ENCODE measurements around the gene NOL12. TPM values are rescaled to one million over a fixed set of nuclear protein-coding genes. Genes with fewer than 3 reads are reported as not detected.
A peak's percentile ranks its signal among the peaks of the same experiment; 100 is the strongest.

NOL12 gene, protein sequence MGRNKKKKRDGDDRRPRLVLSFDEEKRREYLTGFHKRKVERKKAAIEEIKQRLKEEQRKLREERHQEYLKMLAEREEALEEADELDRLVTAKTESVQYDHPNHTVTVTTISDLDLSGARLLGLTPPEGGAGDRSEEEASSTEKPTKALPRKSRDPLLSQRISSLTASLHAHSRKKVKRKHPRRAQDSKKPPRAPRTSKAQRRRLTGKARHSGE
- total RNA-seq (10 to 100 TPM; 26.2 to 34.8 TPM), total RNA-seq (3.8 to 4.6 reads per million in 2 donors)

DNA sequence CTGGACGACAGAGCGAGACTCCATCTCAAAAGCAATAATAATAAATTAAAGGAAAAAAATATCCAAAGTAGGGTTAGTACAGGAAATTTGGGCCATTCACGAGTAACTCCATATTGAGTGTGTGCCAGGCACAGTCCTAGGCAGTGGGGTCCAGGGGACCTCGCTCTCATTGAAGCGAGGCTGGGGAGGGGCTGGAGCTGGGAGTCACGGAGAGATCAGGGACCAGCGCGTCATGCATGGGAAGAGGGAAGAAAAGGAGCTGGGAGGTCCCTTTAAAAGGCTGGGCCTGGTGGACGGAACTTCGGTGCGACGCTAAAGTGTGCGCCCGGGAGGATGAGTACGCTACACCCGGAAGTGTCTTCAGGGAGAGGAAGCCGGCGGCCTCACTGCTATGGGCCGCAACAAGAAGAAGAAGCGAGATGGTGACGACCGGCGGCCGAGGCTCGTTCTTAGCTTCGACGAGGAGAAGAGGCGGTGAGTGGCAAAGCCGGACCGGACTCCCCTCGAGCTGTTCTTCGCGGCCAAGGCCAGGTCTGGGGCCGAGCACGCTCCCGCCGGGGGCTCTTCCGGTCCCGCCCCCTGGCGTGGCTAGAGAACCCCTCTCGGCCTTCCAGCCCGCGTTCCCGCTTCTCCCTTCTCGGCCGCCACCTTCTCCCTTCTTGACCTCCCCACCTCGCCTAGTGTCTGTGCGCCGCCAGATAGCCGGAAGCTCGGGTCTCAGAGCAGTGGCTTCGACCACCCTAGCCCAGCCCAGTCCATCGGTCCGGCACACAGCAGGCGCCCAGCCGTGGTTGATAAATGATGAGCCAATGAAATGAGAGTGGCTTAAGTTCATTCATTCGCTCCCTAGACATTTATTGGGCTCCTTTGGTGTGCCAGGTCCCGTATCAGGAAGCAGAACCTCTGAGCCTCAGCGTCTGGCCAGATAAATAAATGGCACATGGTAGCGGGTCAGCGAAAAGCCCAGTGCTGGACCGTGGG, at the start of gene NOL12:
Gene NOL12, plus strand, starts transcription at position 342 of the 981 bp plus-strand sequence. Its CDS starts 50 bp downstream, at position 392.
- H3K27me3 Mint-ChIP-seq = no peaks in the 10 kb centered on the region
- peak within 1 kb of the TSS; percentile 97 for H3K27ac Mint-ChIP-seq
- DNase-seq (peak; percentile 57 to 66 (median 58)), ATAC-seq (peak; percentile 93)
- peaks cover 17% of the 10 kb centered on the region for H3K4me1 Mint-ChIP-seq
- H3K9me3 ChIP-seq (ENCODE audit: control insufficient read depth, low read length, poor library complexity, severe bottlenecking) = no peaks in the 10 kb centered on the region
- H3K36me3 Mint-ChIP-seq (ENCODE audit: low read depth) = peaks cover 4% of the 10 kb centered on the region
- peak within 1 kb of the TSS; percentile 97 for H3K4me3 Mint-ChIP-seq

DNA sequence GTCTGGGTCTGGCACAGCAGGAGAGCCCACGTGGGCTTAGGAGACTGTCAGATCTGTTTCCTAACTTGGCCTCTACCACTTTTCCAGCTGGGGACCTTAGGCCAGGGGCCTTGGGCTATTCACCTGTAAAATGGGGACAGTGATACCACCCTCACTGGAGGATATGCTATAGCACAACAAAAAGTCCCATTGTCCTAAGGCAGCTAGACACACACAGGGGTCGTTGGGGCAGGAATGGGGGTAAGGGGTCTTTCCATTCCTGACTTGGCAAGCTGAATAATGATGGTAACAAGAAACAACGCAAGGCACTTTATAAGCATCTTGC, 49.2 kb upstream of the NOL12 start:
- H3K27ac Mint-ChIP-seq = peak overlapping the region; percentile 90
- DNase-seq (no peak), ATAC-seq (no peak)
- peak overlapping the region; percentile 66 for H3K4me3 Mint-ChIP-seq
- peaks cover 53% of the 10 kb centered on the region for H3K4me1 Mint-ChIP-seq
- H3K9me3 ChIP-seq (ENCODE audit: control insufficient read depth, low read length, poor library complexity, severe bottlenecking) = no peaks in the 10 kb centered on the region
- H3K36me3 Mint-ChIP-seq (ENCODE audit: low read depth) = peaks cover 2% of the 10 kb centered on the region
- no peaks in the 10 kb centered on the region for H3K27me3 Mint-ChIP-seq

DNA sequence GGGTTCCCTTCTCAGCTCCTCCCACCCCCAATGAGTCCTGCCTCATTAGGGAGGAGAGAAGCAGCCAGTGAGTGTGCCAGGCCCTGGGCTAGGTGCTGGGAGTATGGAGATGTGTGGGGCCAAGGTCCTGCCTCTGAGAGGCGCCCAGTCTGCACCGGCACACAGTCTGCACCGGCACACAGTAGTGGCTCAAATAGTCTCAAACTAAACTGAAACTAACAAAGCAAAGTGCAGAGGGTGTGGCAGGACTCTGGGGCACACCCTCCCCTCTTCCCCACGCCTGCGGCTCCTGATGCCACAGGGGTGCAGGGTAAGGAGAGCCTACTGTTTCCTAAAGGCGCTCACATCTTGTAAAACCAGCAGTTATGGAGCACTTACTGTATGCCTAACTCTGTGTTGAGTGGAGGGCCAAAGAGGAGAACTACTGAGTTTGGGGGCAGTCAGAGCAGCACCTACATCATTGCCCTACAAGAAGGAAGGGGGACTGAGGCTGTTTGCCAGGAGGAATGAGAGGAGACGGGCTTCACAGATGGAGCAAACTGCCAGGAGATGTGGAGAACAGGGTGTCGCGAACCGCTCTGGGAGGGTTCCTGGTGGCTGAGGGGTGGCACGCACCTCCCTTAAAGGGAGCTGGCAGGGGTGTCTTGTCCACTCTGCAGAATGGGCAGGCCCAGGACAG, 47.6 kb upstream of the NOL12 start:
- peak; percentile 30 for ATAC-seq

DNA sequence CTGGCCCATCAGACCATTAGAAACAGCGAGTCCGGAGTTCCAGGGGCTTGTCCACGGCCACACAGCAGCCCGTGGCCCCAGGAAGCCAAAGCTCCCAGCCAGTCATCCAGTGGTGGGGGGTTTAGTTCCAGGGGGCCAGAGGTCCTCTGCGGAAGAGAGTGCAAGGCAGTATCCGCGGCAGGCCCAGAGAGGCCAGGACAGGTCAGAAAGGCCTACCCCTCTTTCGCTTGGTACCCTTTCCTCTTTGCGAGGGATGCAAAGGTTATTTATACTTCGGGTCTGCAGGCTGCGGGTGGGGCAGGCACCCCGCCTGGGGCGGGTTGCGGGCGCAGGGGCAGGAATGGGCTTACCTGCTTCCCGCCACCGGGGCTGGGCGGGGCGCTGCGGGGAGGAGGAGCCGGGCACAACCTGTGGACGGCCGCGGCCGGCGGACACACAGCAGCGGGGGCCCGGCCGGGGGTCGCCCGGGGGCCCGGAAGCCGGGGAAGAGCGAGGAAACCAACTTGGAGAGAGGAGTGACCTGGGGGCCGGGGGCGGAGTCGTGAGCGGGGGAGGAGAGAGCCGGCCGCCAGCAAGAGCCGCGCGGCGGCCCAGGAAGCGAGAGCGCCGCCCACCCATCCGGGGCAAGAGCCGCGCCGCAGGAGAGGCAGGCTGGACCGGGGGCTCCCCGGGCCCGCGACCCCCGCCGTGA, 46.9 kb upstream of the NOL12 start, which contains the start of gene SH3BP1:
Gene SH3BP1, plus strand, starts transcription at position 600 of the 691 bp plus-strand sequence. CDS start 119 bp downstream, outside the sequence.
- no peaks in the 10 kb centered on the region for H3K9me3 ChIP-seq (ENCODE audit: control insufficient read depth, low read length, poor library complexity, severe bottlenecking)
- peak; percentile 43 for ATAC-seq
- Mint-ChIP-seq H3K4me3 (peak within 1 kb of the TSS; percentile 99), H3K36me3 (ENCODE audit: low read depth) (peaks cover 8% of the 10 kb centered on the region), H3K27me3 (no peaks in the 10 kb centered on the region), H3K27ac (peak within 1 kb of the TSS; percentile 90), H3K4me1 (peaks cover 52% of the 10 kb centered on the region)
- DNase-seq = peak in 2 of 3 donors; percentile 57

More for the DNA sequence above, 47.6 kb upstream of the NOL12 start:
- H3K4me1 Mint-ChIP-seq = peaks cover 54% of the 10 kb centered on the region
- peak overlapping the region; percentile 90 for H3K27ac Mint-ChIP-seq
- H3K4me3 Mint-ChIP-seq = peak overlapping the region; percentile 99
- peaks cover 7% of the 10 kb centered on the region for H3K36me3 Mint-ChIP-seq (ENCODE audit: low read depth)
- H3K27me3 Mint-ChIP-seq = no peaks in the 10 kb centered on the region
- H3K9me3 ChIP-seq (ENCODE audit: control insufficient read depth, low read length, poor library complexity, severe bottlenecking) = no peaks in the 10 kb centered on the region
- DNase-seq = no peak

DNA sequence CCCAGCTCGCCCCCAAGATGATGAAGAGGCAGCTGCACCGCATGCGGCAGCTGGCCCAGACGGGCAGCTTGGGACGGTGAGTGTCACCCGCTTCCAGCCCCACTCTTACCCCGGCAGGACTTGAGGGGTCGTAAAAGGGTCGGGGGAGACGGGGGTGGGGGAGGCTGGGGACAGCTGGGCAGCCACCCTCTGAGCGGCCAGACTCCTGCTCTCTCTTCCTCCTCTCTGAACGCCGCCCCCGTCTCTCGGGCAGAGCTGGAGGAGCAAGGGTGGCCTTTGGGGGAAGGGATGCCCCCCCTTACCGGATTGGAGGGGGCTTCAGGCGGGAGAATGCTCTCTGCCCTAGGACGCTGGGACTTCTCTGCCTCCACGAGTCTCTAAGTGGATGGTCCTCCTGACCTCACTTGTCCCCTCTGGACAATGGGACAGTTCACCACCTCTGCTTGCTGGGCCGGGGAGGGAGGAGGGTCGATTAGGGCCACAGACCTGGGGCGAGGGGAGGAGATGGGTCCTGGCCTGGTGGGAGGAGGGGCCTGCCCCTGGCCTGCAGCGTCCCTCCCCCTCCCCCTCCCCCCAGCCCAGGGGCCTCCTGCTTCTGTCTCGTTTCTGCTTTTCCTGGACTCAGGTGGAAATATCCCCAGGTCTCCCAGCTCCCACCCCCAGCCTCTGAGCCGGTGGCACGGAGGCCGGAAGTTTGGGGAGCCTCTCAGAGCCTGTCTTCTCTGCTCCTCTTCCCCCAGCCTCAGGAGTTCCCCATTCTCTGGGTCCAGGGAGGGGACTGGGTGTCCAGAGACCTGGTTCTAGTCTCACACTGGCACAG, 46.2 kb upstream of the NOL12 start:
- DNase-seq = no peak
- peak; percentile 29 for ATAC-seq
- H3K27me3 Mint-ChIP-seq = no peaks in the 10 kb centered on the region
- peak overlapping the region; percentile 87 for H3K27ac Mint-ChIP-seq
- no peaks in the 10 kb centered on the region for H3K9me3 ChIP-seq (ENCODE audit: control insufficient read depth, low read length, poor library complexity, severe bottlenecking)
- H3K4me3 Mint-ChIP-seq = peak overlapping the region; percentile 99
- H3K36me3 Mint-ChIP-seq (ENCODE audit: low read depth) = peaks cover 8% of the 10 kb centered on the region
- H3K4me1 Mint-ChIP-seq = peaks cover 49% of the 10 kb centered on the region

DNA sequence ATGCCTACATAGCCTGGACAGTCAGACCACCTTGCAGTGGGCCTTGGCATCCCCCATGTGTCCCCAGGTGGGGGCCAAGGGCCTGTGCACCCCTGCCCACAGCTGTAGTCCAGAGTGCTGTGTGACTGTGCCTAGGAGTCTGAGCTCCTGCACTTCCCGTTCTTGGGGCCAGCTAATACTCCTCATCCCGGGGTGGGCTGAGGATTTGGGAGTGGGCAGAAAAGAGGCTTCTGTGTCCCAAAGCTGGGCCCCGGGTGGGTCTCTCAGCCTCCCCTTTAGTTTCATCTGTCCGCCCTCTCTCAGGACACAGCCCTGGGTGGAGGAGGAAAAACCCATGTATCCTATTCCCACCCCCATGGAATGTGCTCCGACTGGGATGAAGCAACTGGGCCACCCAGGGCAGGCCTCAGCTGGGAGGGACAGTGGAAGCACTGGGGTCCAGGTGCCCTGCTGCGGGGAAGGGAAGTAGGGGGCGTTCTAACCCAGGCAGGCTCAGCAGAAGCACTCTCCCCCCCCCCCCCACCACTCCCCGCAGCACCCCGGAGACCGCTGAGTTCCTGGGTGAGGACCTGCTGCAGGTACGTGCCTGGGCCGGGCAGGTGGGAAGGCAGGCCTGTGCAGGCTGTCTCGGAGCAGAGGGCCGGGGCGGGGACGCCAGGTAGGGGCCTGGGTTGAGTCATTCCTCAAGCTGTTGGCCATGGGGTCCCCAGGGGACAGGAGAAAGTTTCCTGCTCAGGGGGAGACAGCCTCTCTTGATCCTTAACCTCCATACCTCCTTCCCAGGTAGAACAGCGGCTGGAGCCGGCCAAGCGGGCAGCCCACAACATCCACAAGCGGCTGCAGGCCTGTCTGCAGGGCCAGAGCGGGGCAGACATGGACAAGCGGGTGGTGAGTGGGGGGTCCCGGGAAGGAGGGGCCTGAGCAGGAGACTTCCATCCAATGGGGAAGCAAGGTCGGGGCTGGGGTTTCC, 45.3 kb upstream of the NOL12 start:
- DNase-seq = no peak
- peak overlapping the region; percentile 99 for H3K4me3 Mint-ChIP-seq
- peaks cover 49% of the 10 kb centered on the region for H3K4me1 Mint-ChIP-seq
- peaks cover 8% of the 10 kb centered on the region for H3K36me3 Mint-ChIP-seq (ENCODE audit: low read depth)
- H3K27me3 Mint-ChIP-seq = no peaks in the 10 kb centered on the region
- peak overlapping the region; percentile 87 for H3K27ac Mint-ChIP-seq
- H3K9me3 ChIP-seq (ENCODE audit: control insufficient read depth, low read length, poor library complexity, severe bottlenecking) = no peaks in the 10 kb centered on the region
- ATAC-seq = peak; percentile 23

DNA sequence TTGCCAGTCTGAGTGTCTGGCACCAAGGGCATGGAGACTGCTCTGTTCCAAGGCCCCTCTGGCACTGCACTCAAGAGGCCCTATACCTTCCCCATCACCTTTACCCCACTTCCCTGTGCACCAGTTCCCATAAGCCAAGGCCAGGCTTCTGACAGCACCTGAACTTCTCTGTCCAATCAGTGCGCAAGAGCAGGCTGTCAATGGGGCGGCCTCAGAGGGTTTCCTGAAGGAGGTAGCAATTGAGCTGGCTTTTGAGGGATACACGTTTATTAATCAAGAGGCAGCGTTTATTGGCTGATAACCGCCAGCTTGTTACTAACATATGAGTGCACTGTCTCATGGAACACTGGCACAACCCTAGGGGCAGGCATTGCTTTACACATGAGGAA, 44.6 kb upstream of the NOL12 start:
- H3K36me3 Mint-ChIP-seq (ENCODE audit: low read depth) = peaks cover 8% of the 10 kb centered on the region
- DNase-seq (no peak), ATAC-seq (no peak)
- H3K27me3 Mint-ChIP-seq = no peaks in the 10 kb centered on the region
- no peaks in the 10 kb centered on the region for H3K9me3 ChIP-seq (ENCODE audit: control insufficient read depth, low read length, poor library complexity, severe bottlenecking)
- H3K4me1 Mint-ChIP-seq = peaks cover 46% of the 10 kb centered on the region
- H3K4me3 Mint-ChIP-seq = peak overlapping the region; percentile 99
- H3K27ac Mint-ChIP-seq = peak overlapping the region; percentile 87

DNA sequence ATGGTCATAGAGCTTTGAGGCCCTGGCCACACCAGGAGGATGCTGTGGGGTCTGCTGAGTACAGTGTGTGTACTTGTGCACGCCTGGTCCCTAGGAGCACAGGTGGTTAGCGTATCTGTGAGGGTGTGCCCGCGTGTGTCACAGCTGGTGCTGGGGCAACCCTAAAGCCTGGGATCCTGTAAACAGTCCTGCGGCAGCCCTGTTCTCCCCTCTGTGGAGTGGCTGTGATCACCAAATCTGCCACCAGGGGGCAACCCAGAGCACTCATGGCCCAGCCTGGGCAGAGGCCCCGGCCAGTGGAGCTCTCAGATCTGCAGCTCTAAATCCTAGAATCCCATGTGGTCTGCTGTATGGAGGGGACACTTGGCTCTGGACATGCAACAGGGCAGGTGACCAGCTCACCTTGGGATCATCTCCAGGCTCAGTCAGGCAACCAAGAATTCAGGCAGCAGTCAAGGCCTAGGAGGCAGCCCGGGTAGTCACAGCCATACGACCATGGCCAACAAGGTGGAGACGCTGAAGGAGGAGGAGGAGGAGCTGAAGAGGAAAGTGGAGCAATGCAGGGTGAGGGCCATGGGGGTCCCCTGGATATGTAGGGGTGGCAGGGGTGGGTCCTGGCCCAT, 42.8 kb upstream of the NOL12 start:
- H3K9me3 ChIP-seq (ENCODE audit: control insufficient read depth, low read length, poor library complexity, severe bottlenecking) = no peaks in the 10 kb centered on the region
- Mint-ChIP-seq H3K27ac (peak overlapping the region; percentile 63), H3K36me3 (ENCODE audit: low read depth) (peaks cover 8% of the 10 kb centered on the region), H3K27me3 (no peaks in the 10 kb centered on the region), H3K4me1 (peaks cover 33% of the 10 kb centered on the region), H3K4me3 (peak overlapping the region; percentile 68)
- ATAC-seq = peak; percentile 73
- DNase-seq = peak; percentile 73 to 91 (median 78)

DNA sequence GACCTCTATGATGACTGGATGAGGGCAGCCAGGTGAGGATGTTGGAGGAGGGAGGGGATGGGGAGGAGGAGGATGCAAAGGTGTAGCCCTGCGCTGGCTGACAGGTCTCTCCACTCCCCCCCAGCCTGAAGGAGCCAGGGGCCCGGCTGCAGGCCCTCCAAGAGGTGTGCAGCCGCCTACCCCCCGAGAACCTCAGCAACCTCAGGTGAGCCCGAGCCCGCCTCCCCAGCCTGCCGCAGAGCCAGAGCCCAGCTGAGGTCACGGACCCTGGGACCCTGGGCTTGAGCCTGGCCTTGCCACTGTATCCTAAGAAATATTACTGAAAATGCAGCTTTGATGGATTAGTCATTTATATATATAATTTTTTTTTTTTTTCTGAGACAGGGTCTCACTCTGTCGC, 38.8 kb upstream of the NOL12 start:
- H3K4me3 Mint-ChIP-seq = no peak overlapping the region
- no peak for DNase-seq
- H3K36me3 Mint-ChIP-seq (ENCODE audit: low read depth) = peaks cover 6% of the 10 kb centered on the region
- peaks cover 20% of the 10 kb centered on the region for H3K4me1 Mint-ChIP-seq
- no peak for ATAC-seq
- H3K27me3 Mint-ChIP-seq = no peaks in the 10 kb centered on the region
- no peak overlapping the region for H3K27ac Mint-ChIP-seq
- no peaks in the 10 kb centered on the region for H3K9me3 ChIP-seq (ENCODE audit: control insufficient read depth, low read length, poor library complexity, severe bottlenecking)

DNA sequence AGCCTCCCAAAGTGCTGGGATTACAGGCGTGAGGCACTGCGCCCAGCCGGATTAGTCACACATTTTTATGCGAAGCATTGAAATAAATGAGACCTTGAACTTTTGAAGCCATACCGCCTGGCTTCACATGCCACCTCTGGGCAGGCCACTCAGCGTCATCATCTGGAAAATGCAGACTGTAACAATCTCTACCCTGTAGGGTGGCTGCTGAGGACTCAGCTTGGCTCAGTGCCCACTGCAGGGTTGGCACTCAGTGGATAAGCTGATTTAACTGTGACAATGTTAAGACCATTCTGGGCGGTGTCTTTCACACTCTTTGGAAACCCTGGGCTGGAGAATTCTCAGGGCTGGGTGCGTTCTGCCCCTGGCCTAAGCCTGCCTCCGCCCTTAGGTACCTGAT, 38.2 kb upstream of the NOL12 start:
- H3K27me3 Mint-ChIP-seq = no peaks in the 10 kb centered on the region
- no peak for ATAC-seq
- H3K36me3 Mint-ChIP-seq (ENCODE audit: low read depth) = peaks cover 4% of the 10 kb centered on the region
- no peaks in the 10 kb centered on the region for H3K9me3 ChIP-seq (ENCODE audit: control insufficient read depth, low read length, poor library complexity, severe bottlenecking)
- peaks cover 17% of the 10 kb centered on the region for H3K4me1 Mint-ChIP-seq
- peak overlapping the region; percentile 37 for H3K27ac Mint-ChIP-seq
- no peak for DNase-seq
- H3K4me3 Mint-ChIP-seq = no peak overlapping the region

All from T-helper 17 cell (primary cell).